Uterus (tissue), 2 donors: ENCODE measurements around the gene SLC9C2.

ENCODE experiments used
- CTCF ChIP-seq, 4 experiments: fragments of 200-600 bp in 2 of 4; fragments of 450-650 bp in 2 of 4; sonication (generic) in 2 of 4; IDR thresholded peaks; one replicate each; pipeline ENCODE4 v1.5.1; 2016 to 2019; ENCODE audit warnings: antibody characterized with exemption in 4 of 4, mild to moderate bottlenecking in 2 of 4, moderate library complexity in 1 of 4
- POLR2A ChIP-seq, 2 donors: fragments of 450-650 bp; IDR thresholded peaks; one replicate each; pipeline ENCODE4 v1.6.1; 2016; ENCODE audit warnings: antibody characterized with exemption in 2 of 2, mild to moderate bottlenecking in 1 of 2, moderate library complexity in 1 of 2

GRCh38 chr1:173507847-173508209, 95.0 kb downstream of the SLC9C2 start:
- TF ChIP-seq POLR2A (IDR thresholded peaks at IDR 0.05) = no peak
- TF ChIP-seq CTCF (IDR thresholded peaks at IDR 0.05) = no peak
